Loucy (cell line): ENCODE data around the gene ASPG.

Experiments
- H2AFZ ChIP-seq: fragments of 200-600 bp; sonication (generic); 2 replicates; pipeline ENCODE4 v1.6.0; 2016; ENCODE audit warnings: antibody characterized with exemption, mild to moderate bottlenecking, low read length, moderate library complexity
- H3F3A ChIP-seq: fragments of 200-600 bp; 2 replicates; pipeline ENCODE4 v1.6.0; 2016; ENCODE audit warnings: antibody characterized with exemption, low read depth, mild to moderate bottlenecking
- H3K27me3 ChIP-seq: fragments of 200-600 bp; sonication (generic); 2 replicates; pipeline ENCODE4 v1.6.1; 2014; ENCODE audit warnings: low read length, mild to moderate bottlenecking; ENCODE audit not compliant: insufficient read depth, poor library complexity, severe bottlenecking
- H3K36me3 ChIP-seq: fragments of 200-600 bp; sonication (generic); 2 replicates; pipeline ENCODE4 v1.6.1; 2016; ENCODE audit warnings: low read length; ENCODE audit not compliant: insufficient read depth
- H3K4me1 ChIP-seq: fragments of 200-600 bp; sonication (generic); 2 replicates; pipeline ENCODE4 v1.5.1; 2014; ENCODE audit warnings: low read length, mild to moderate bottlenecking; ENCODE audit not compliant: insufficient read depth, poor library complexity, severe bottlenecking
- H3K4me2 ChIP-seq: fragments of 200-600 bp; sonication (generic); 2 replicates; pipeline ENCODE4 v1.6.0; 2014; ENCODE audit warnings: antibody characterized with exemption, low read length, low read depth, mild to moderate bottlenecking; ENCODE audit not compliant: poor library complexity, severe bottlenecking
- H3K4me3 ChIP-seq: fragments of 200-600 bp; sonication (generic); 2 replicates; pipeline ENCODE4 v1.5.1; 2014; ENCODE audit warnings: low read length, mild to moderate bottlenecking, mixed read lengths; ENCODE audit not compliant: poor library complexity, severe bottlenecking
- H3K79me2 ChIP-seq: fragments of 200-600 bp; sonication (generic); 2 replicates; pipeline ENCODE4 v1.6.1; 2014; ENCODE audit warnings: low read length; ENCODE audit not compliant: insufficient read depth
- H3K9ac ChIP-seq: fragments of 200-600 bp; sonication (generic); 2 replicates; pipeline ENCODE4 v1.6.0; 2014; ENCODE audit warnings: mild to moderate bottlenecking, low read depth, low read length, moderate library complexity; ENCODE audit not compliant: poor library complexity, severe bottlenecking
- H3K9me2 ChIP-seq: fragments of 200-600 bp; sonication (generic); replicated peaks from 2 replicates; pipeline ENCODE4 v1.6.1; 2016; ENCODE audit warnings: low read depth, low read length, mixed read lengths
- H3K9me3 ChIP-seq: fragments of 200-600 bp; sonication (generic); 2 replicates; pipeline ENCODE4 v1.6.1; 2014; ENCODE audit warnings: mild to moderate bottlenecking, antibody characterized with exemption, low read length, low read depth; ENCODE audit not compliant: insufficient read depth
- H4K20me1 ChIP-seq: fragments of 200-600 bp; sonication (generic); 2 replicates; pipeline ENCODE4 v1.6.0; 2014; ENCODE audit warnings: antibody characterized with exemption, low read length, mild to moderate bottlenecking; ENCODE audit not compliant: insufficient read depth, poor library complexity, severe bottlenecking
- CTCF ChIP-seq: fragments of 200-600 bp; sonication (generic); conservative IDR thresholded peaks from 2 replicates; pipeline ENCODE4 v1.5.1; 2014; ENCODE audit warnings: mild to moderate bottlenecking, antibody characterized with exemption, low read length
- EZH2phosphoT487 ChIP-seq: fragments of 200-600 bp; IDR thresholded peaks from 2 replicates; pipeline ENCODE4 v1.6.1; 2018; ENCODE audit warnings: antibody characterized with exemption, mild to moderate bottlenecking, moderate library complexity, borderline replicate concordance

The ASPG gene

GRCh38 chr14:104162495-104162894, 77.0 kb downstream of the ASPG start:
- H3K4me2 ChIP-seq, result no peak overlapping the region
- no peaks in the 10 kb centered on the region for H3K4me1 ChIP-seq
- TF ChIP-seq EZH2phosphoT487 (no peak), CTCF (no peak)
- H3K27me3 ChIP-seq, result no peaks in the 10 kb centered on the region
- no peaks in the 10 kb centered on the region for H3F3A ChIP-seq
- H3K9me2 ChIP-seq, result no peaks in the 10 kb centered on the region
- no peaks in the 10 kb centered on the region for H3K9me3 ChIP-seq
- no peak overlapping the region for H3K4me3 ChIP-seq
- H2AFZ ChIP-seq, result no peak overlapping the region
- no peaks in the 10 kb centered on the region for H4K20me1 ChIP-seq
- H3K9ac ChIP-seq, result no peak overlapping the region
- no peaks in the 10 kb centered on the region for H3K79me2 ChIP-seq
- no peaks in the 10 kb centered on the region for H3K36me3 ChIP-seq

- Histone ChIP-seq H3K9ac (no peak overlapping the region), H3K4me1 (no peaks in the 10 kb centered on the region), H3K4me3 (no peak overlapping the region), H3K79me2 (no peaks in the 10 kb centered on the region), H4K20me1 (no peaks in the 10 kb centered on the region), H3K4me2 (no peak overlapping the region), H3K9me3 (no peaks in the 10 kb centered on the region), H3F3A (no peaks in the 10 kb centered on the region), H3K36me3 (no peaks in the 10 kb centered on the region), H3K9me2 (no peaks in the 10 kb centered on the region), H2AFZ (no peak overlapping the region), H3K27me3 (no peaks in the 10 kb centered on the region)
- TF ChIP-seq EZH2phosphoT487 (no peak), CTCF (no peak)
These were observed 78.0 kb downstream of the ASPG start for GRCh38 chr14:104163541-104163940.

DNA sequence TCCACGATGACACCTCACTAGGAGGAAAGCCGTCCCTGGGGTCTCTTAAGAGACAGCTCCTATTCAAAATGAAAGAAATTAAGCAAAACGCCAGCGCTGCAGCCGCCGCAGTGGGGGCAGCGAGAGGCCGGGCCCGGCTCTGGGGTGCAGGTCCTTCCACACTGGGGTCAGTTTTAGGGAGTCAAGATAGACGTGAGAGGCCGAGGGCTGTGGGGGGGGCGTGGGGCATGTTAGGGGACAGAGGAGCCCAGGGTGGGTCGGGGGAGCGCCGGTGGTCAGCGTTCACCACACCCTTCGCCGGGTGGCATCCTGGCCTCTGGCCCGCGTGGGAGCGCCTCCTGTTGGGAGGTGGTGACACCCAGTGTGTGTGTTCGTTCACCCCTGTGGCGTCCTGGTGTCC, 78.5 kb downstream of the ASPG start:
- no peaks in the 10 kb centered on the region for H3K9me2 ChIP-seq
- no peaks in the 10 kb centered on the region for H3K9me3 ChIP-seq
- H3K4me1 ChIP-seq, result no peaks in the 10 kb centered on the region
- H3K27me3 ChIP-seq, result no peaks in the 10 kb centered on the region
- H4K20me1 ChIP-seq, result no peaks in the 10 kb centered on the region
- no peak overlapping the region for H3K9ac ChIP-seq
- H3F3A ChIP-seq, result no peaks in the 10 kb centered on the region
- H3K4me2 ChIP-seq, result no peak overlapping the region
- H2AFZ ChIP-seq, result no peak overlapping the region
- H3K4me3 ChIP-seq, result no peak overlapping the region
- H3K36me3 ChIP-seq, result no peaks in the 10 kb centered on the region
- H3K79me2 ChIP-seq, result no peaks in the 10 kb centered on the region
- TF ChIP-seq CTCF (no peak), EZH2phosphoT487 (no peak)
